ENCODE measurements around the gene NRF1. TPM values are rescaled to one million over a fixed set of nuclear protein-coding genes. Genes with fewer than 3 reads are reported as not detected.

The NRF1 gene
- total RNA-seq, 1 donor from 2014 or later = 19.3 TPM

DNA sequence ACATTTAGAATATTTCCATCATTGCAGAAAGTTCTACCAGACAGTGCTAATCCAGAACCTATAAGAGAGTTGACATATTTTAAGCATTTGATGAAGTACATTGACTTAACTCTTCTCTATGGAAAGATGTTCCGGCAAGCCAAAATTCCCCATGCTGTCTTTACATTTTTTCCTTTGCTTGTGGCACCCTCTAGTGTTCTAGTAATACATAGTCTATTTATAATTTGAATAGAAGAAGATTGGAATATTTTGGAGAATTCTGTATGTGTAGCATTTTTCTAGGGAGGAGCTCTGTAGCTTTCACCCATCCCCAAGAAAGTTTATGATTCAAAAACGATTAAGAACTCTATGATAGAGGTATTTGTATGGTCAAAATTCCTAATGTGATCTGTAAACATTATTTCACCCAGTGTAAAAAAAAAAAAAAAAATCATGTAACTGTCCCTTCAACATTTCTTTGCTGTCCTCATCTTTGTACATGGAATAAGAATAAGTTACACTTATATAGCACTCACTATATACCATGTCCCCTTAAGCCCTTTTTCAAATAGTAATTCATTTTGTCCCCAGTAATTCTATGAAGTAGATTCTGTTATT lies 33.2 kb downstream of the NRF1 start:
- no peaks in the 10 kb centered on the region for H3K9me3 ChIP-seq
- H3K27ac ChIP-seq = no peak overlapping the region
- H3K36me3 ChIP-seq = no peaks in the 10 kb centered on the region
- no peak overlapping the region for H3K4me3 ChIP-seq
- TF ChIP-seq CTCF (IDR thresholded peaks at IDR 0.05) = peak; percentile 49
- DNase-seq = no peak
- H3K27me3 ChIP-seq = no peaks in the 10 kb centered on the region
- intact Hi-C loops (cut with DNase I) = no loop called here
- H3K4me1 ChIP-seq = no peaks in the 10 kb centered on the region
- ATAC-seq = peak; percentile 34

- H3K4me1 ChIP-seq = no peaks in the 10 kb centered on the region
- DNase-seq (no peak), ATAC-seq (no peak)
- intact Hi-C loops (cut with DNase I) = no loop called here
- no peaks in the 10 kb centered on the region for H3K27me3 ChIP-seq
- no peak for TF ChIP-seq CTCF (IDR thresholded peaks at IDR 0.05)
- H3K27ac ChIP-seq = no peak overlapping the region
- no peak overlapping the region for H3K4me3 ChIP-seq
- H3K36me3 ChIP-seq = no peaks in the 10 kb centered on the region
- no peaks in the 10 kb centered on the region for H3K9me3 ChIP-seq
These were observed 35.0 kb downstream of the NRF1 start for GRCh38 chr7:129646369-129647021.

DNA sequence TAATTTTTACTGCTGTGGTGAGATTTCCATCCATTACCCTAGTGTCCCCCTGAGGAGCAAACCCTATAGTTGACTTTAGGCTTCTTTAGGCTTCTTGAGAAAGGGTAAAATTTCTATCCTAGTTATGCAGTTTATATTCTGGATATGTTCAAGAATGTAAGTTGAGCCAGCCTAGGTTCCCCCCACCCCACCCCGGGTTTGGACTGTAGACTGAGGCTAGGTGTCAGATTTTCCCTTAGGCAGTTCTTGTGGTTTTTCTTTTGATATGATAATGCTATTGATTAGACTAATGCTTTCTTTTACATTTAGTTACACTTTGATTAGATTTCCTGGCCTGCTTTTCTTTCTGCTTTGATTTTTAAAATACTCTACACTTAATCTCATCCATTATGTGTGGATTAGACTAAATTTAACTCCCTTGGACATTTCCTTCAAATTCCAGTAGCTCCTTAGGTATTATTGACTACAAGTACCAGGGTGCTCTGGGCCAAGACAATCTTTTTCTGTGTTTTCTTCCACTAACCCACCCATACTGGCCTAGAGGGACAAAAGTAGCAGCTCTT lies 37.7 kb downstream of the NRF1 start:
- Histone ChIP-seq H3K36me3 (no peaks in the 10 kb centered on the region), H3K27me3 (no peaks in the 10 kb centered on the region), H3K27ac (no peak overlapping the region), H3K4me1 (no peaks in the 10 kb centered on the region), H3K4me3 (no peak overlapping the region), H3K9me3 (no peaks in the 10 kb centered on the region)
- intact Hi-C loops (cut with DNase I) = no loop called here
- no peak for TF ChIP-seq CTCF (IDR thresholded peaks at IDR 0.05)
- DNase-seq (no peak), ATAC-seq (no peak)

DNA sequence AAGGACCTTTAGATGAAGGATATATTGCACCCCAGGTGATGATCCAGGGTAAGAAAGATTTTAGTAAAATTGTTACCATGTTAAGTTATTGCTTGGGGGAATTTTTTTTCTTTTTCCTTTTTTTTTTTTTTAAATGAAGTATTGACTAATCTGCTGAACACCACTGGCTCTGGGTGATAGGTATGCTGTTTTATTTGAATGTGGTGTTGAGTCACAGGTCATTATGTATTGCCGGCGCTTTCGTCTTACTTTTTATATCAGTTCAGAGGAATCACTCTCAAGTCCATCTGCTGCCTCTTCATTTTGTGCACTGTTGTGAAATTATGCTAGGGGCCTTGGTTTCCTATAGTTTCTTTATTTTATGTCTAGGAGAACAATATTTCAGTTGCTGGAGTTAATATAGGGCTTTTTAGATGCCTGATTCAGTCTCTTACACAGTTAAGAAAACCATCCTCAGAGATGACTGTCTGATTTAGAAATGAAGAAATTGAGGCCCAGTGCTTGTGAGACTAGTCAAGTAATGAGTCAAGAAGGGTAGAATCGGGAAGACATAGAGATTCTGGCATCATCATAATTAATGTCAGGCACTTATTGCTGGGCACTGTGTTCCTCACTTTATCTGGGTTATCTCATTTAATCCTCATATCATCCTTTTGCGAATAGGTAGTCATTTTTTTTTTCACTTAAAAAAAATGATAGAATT lies 38.7 kb downstream of the NRF1 start:
- no peak for TF ChIP-seq CTCF (IDR thresholded peaks at IDR 0.05)
- H3K4me3 ChIP-seq = no peak overlapping the region
- no peaks in the 10 kb centered on the region for H3K4me1 ChIP-seq
- ATAC-seq = no peak
- H3K27me3 ChIP-seq = no peaks in the 10 kb centered on the region
- no peaks in the 10 kb centered on the region for H3K9me3 ChIP-seq
- no peak for DNase-seq
- H3K27ac ChIP-seq = no peak overlapping the region
- no peaks in the 10 kb centered on the region for H3K36me3 ChIP-seq
- intact Hi-C loops (cut with DNase I) = no loop called here

DNA sequence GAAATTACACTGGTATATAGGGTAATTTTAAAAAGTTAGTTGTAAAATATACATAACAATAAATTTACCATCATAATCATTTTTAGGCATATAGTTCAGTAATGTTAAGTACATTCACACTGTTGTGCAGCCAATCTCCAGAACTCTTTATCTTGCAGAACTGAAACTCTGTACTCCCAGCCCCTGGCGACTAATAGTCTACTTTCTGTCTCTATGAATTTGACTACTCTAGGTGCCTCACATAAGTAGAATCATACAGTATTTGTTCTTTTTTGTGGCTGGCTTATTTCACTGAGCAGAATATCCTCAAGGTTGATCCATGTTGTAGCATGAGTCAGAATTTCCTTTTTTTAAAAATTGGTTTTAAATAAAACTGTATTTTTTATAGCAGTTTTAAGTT lies 41.4 kb downstream of the NRF1 start:
- Histone ChIP-seq H3K27ac (no peak overlapping the region), H3K36me3 (peaks cover 10% of the 10 kb centered on the region), H3K27me3 (no peaks in the 10 kb centered on the region), H3K4me1 (no peaks in the 10 kb centered on the region), H3K9me3 (no peaks in the 10 kb centered on the region), H3K4me3 (no peak overlapping the region)
- no peak for TF ChIP-seq CTCF (IDR thresholded peaks at IDR 0.05)
- DNase-seq (no peak), ATAC-seq (no peak)
- intact Hi-C loops (cut with DNase I) = no loop called here
